Karpas-422 (cell line): ENCODE data around the gene SGPL1. TPM values are rescaled to one million over a fixed set of nuclear protein-coding genes. Genes with fewer than 3 reads are reported as not detected.

ENCODE experiments used
- DNase-seq: peaks from one replicate; pipeline ENCODE4 v3.0.0-alpha.2; 2015
- H2AFZ ChIP-seq: fragments of 200-600 bp; sonication (generic); 2 replicates; pipeline ENCODE4 v1.6.1; 2014; ENCODE audit warnings: antibody characterized with exemption, low read length, mixed read lengths
- H3K27ac ChIP-seq: fragments of 200-600 bp; sonication (generic); 2 replicates; pipeline ENCODE4 v1.5.1; 2014; ENCODE audit warnings: mild to moderate bottlenecking, low read length, moderate library complexity
- H3K27me3 ChIP-seq: fragments of 200-600 bp; sonication (generic); 2 replicates; pipeline ENCODE4 v1.6.1; 2014; ENCODE audit warnings: low read length, mixed read lengths
- H3K36me3 ChIP-seq: fragments of 200-600 bp; sonication (generic); 2 replicates; pipeline ENCODE4 v1.6.1; 2014; ENCODE audit warnings: low read length, mixed read lengths; ENCODE audit not compliant: insufficient read depth
- H3K4me1 ChIP-seq: fragments of 200-600 bp; sonication (generic); 2 replicates; pipeline ENCODE4 v1.6.1; 2014; ENCODE audit warnings: mild to moderate bottlenecking, low read length, mixed read lengths
- H3K4me2 ChIP-seq: fragments of 200-600 bp; sonication (generic); 2 replicates; pipeline ENCODE4 v1.6.1; 2014; ENCODE audit warnings: low read length, low read depth, mild to moderate bottlenecking; ENCODE audit not compliant: poor library complexity, severe bottlenecking
- H3K4me3 ChIP-seq: fragments of 200-600 bp; sonication (generic); 2 replicates; pipeline ENCODE4 v1.5.1; 2014; ENCODE audit warnings: mild to moderate bottlenecking, antibody characterized with exemption, low read length, mixed read lengths
- H3K79me2 ChIP-seq: fragments of 200-600 bp; sonication (generic); 2 replicates; pipeline ENCODE4 v1.6.1; 2014; ENCODE audit warnings: mild to moderate bottlenecking, low read length, mixed read lengths
- H3K9ac ChIP-seq: fragments of 200-600 bp; sonication (generic); 2 replicates; pipeline ENCODE4 v1.6.0; 2014; ENCODE audit warnings: low read length
- H3K9me2 ChIP-seq: fragments of 200-600 bp; sonication (generic), shearing (Covaris generic); replicated peaks from 2 replicates; pipeline ENCODE4 v1.6.0; 2014; ENCODE audit warnings: mild to moderate bottlenecking, low read length, moderate library complexity; ENCODE audit not compliant: insufficient read depth
- H3K9me3 ChIP-seq: fragments of 300-700, 200-600 bp; sonication (generic); 2 replicates; pipeline ENCODE4 v1.6.1; 2014; ENCODE audit warnings: low read length, mixed read lengths
- H4K20me1 ChIP-seq: fragments of 200-600 bp; sonication (generic); 2 replicates; pipeline ENCODE4 v1.6.1; 2014; ENCODE audit warnings: mild to moderate bottlenecking, antibody characterized with exemption, low read length, low read depth; ENCODE audit not compliant: insufficient read depth
- total RNA-seq: library from RNA; depleted of rRNA; stranded (reverse); fragments of >200 nt; shearing (Covaris generic); gene quantifications from 2 replicates; pipeline ENCODE4 v1.2.3, GENCODE V29; 2014; ENCODE audit warnings: low replicate concordance

Gene SGPL1
- total RNA-seq, 1 experiment from 2014 or later = 26.3 TPM

GRCh38 chr10:70804421-70804808 is 11.3 kb upstream of the SGPL1 start:
- Histone ChIP-seq H3K27ac (no peak overlapping the region), H3K9ac (no peak overlapping the region), H3K9me3 (no peaks in the 10 kb centered on the region), H3K36me3 (no peaks in the 10 kb centered on the region), H4K20me1 (no peaks in the 10 kb centered on the region), H2AFZ (no peak overlapping the region), H3K27me3 (0 out of 2 replicates have a peak, but pooled peaks cover 2% of the 10 kb centered on the region), H3K79me2 (no peaks in the 10 kb centered on the region), H3K4me2 (no peak overlapping the region), H3K4me3 (no peak overlapping the region), H3K9me2 (no peaks in the 10 kb centered on the region), H3K4me1 (no peaks in the 10 kb centered on the region)
- DNase-seq = no peak

DNA sequence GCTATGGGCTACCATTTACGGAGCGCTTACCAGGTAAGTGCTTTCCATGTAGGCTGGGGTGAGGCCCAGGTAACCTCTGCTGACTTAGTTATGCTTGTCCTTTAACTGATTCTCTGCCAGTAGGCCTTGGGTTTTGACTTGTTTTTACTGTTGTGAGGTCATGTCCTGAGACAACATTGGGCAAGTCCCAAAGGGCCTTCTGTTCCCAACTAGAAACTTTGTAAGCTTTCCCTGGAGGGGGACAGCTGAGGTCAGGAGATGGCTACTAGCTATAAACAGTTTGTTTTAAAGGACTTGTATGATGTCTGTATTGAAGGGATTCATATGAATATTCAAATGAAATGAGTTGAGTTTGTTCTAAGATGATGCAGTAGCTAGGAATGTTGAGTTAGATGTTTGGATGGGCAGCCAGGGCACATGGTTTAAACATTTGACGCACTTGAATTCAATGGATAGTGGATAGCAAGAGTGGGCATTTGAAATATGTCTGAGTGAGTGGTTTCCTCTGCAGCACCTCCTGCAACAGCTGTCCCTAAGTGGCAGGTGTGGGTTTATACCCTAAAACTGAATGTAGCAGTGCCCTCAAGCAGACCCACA is 10.0 kb upstream of the SGPL1 start:
- Histone ChIP-seq H3K9me3 (no peaks in the 10 kb centered on the region), H3K9me2 (no peaks in the 10 kb centered on the region), H3K4me3 (no peak overlapping the region), H3K27ac (no peak overlapping the region), H3K9ac (no peak overlapping the region), H3K36me3 (no peaks in the 10 kb centered on the region), H3K4me1 (no peaks in the 10 kb centered on the region), H2AFZ (no peak overlapping the region), H4K20me1 (no peaks in the 10 kb centered on the region), H3K79me2 (no peaks in the 10 kb centered on the region), H3K4me2 (no peak overlapping the region), H3K27me3 (0 out of 2 replicates have a peak, but pooled peaks cover 2% of the 10 kb centered on the region)
- DNase-seq = no peak

DNA sequence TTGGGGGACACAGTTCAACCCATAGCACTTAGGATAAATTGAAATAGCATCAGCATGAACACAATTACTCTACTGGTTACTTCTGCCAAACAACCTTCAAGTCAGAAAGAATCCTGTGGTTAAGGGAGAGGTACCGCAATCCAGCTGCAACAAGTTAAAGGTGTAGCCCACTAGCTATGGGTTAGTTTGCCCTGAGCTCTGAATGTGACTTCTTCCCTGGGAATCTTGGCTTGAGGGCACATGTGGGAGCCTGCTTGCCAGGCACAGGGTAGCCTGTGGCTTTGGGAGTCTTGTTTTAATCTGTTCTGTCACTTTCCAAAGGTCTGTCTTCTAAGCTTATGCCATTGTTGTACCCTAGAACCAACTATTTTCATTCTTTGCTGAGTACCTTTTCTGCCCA is 8.9 kb upstream of the SGPL1 start:
- H3K27me3 ChIP-seq = 0 out of 2 replicates have a peak, but pooled peaks cover 2% of the 10 kb centered on the region
- no peaks in the 10 kb centered on the region for H4K20me1 ChIP-seq
- no peak overlapping the region for H3K4me2 ChIP-seq
- no peaks in the 10 kb centered on the region for H3K9me3 ChIP-seq
- no peaks in the 10 kb centered on the region for H3K9me2 ChIP-seq
- H3K27ac ChIP-seq = no peak overlapping the region
- H2AFZ ChIP-seq = no peak overlapping the region
- H3K79me2 ChIP-seq = no peaks in the 10 kb centered on the region
- H3K9ac ChIP-seq = no peak overlapping the region
- H3K4me3 ChIP-seq = no peak overlapping the region
- no peak for DNase-seq
- H3K36me3 ChIP-seq = no peaks in the 10 kb centered on the region
- no peaks in the 10 kb centered on the region for H3K4me1 ChIP-seq

DNA sequence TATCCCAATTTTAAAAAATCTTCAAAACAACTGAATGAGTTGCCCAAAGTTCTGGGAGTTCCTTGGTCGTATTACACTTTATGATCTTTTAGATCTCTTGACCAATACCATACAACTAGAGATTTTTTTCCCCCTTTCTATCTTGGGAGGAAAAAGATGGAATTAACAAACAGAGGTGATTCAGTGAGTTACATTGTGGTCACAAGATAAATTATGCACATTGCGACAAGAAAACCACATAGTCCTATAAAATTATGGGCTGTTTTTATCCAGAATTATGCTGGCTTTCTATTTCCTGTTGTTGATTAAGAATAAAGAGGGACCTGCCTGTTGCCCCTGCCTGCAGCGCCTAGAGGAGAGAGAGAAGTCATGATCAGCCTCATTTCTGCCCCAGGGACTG is 8.2 kb upstream of the SGPL1 start:
- Histone ChIP-seq H3K9me3 (no peaks in the 10 kb centered on the region), H3K79me2 (no peaks in the 10 kb centered on the region), H3K4me2 (no peak overlapping the region), H3K9ac (no peak overlapping the region), H3K9me2 (no peaks in the 10 kb centered on the region), H3K27ac (no peak overlapping the region), H3K27me3 (0 out of 2 replicates have a peak, but pooled peaks cover 2% of the 10 kb centered on the region), H3K4me3 (no peak overlapping the region), H4K20me1 (no peaks in the 10 kb centered on the region), H3K4me1 (no peaks in the 10 kb centered on the region), H3K36me3 (no peaks in the 10 kb centered on the region), H2AFZ (no peak overlapping the region)
- no peak for DNase-seq

GRCh38 chr10:70809011-70809611 is 6.6 kb upstream of the SGPL1 start:
- H3K36me3 ChIP-seq = no peaks in the 10 kb centered on the region
- H3K27ac ChIP-seq = no peak overlapping the region
- H3K4me1 ChIP-seq = no peaks in the 10 kb centered on the region
- H3K4me2 ChIP-seq = no peak overlapping the region
- no peaks in the 10 kb centered on the region for H3K9me3 ChIP-seq
- 0 out of 2 replicates have a peak, but pooled peaks cover 2% of the 10 kb centered on the region for H3K27me3 ChIP-seq
- no peak overlapping the region for H3K4me3 ChIP-seq
- DNase-seq = no peak
- no peaks in the 10 kb centered on the region for H3K9me2 ChIP-seq
- no peaks in the 10 kb centered on the region for H4K20me1 ChIP-seq
- H2AFZ ChIP-seq = no peak overlapping the region
- no peak overlapping the region for H3K9ac ChIP-seq
- no peaks in the 10 kb centered on the region for H3K79me2 ChIP-seq

- Histone ChIP-seq H3K36me3 (no peaks in the 10 kb centered on the region), H3K79me2 (no peaks in the 10 kb centered on the region), H3K9ac (no peak overlapping the region), H3K4me2 (no peak overlapping the region), H3K9me3 (no peaks in the 10 kb centered on the region), H4K20me1 (no peaks in the 10 kb centered on the region), H3K4me1 (no peaks in the 10 kb centered on the region), H2AFZ (no peak overlapping the region), H3K27me3 (0 out of 2 replicates have a peak, but pooled peaks cover 2% of the 10 kb centered on the region), H3K4me3 (no peak overlapping the region), H3K27ac (no peak overlapping the region), H3K9me2 (no peaks in the 10 kb centered on the region)
- DNase-seq = no peak
Measured at GRCh38 chr10:70809726-70810125, 6.0 kb upstream of the SGPL1 start.

GRCh38 chr10:70810967-70811366 is 4.8 kb upstream of the SGPL1 start:
- Histone ChIP-seq H3K36me3 (no peaks in the 10 kb centered on the region), H3K27ac (no peak overlapping the region), H3K79me2 (no peaks in the 10 kb centered on the region), H3K9me3 (no peaks in the 10 kb centered on the region), H3K4me1 (peaks cover 5% of the 10 kb centered on the region), H3K27me3 (0 out of 2 replicates have a peak, but pooled peaks cover 2% of the 10 kb centered on the region), H2AFZ (no peak overlapping the region), H4K20me1 (no peaks in the 10 kb centered on the region), H3K9ac (no peak overlapping the region), H3K4me3 (no peak overlapping the region), H3K4me2 (no peak overlapping the region), H3K9me2 (no peaks in the 10 kb centered on the region)
- DNase-seq = no peak

DNA sequence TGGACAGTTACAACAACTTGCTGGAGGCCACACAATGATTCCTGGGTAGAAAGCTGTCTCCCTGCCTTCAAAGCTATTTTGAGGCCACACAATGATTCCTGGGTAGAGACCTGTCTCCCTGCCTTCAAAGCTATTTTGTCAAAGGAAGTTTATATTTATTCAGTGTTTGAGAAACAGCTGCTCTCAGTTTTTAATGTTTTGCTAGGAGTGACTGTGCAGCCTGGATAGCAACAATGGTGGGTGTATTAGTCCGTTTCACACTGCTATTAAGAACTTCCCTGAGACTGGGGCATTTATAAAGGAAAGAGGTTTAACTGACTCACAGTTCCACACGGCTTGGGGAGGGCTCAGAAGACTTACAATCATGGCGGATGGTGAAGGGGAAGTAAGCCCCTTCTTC is 3.9 kb upstream of the SGPL1 start:
- Histone ChIP-seq H3K9ac (no peak overlapping the region), H3K4me3 (no peak overlapping the region), H3K36me3 (no peaks in the 10 kb centered on the region), H3K9me2 (no peaks in the 10 kb centered on the region), H2AFZ (no peak overlapping the region), H3K79me2 (peaks cover 7% of the 10 kb centered on the region), H3K9me3 (no peaks in the 10 kb centered on the region), H3K4me2 (no peak overlapping the region), H3K27me3 (no peaks in the 10 kb centered on the region), H4K20me1 (no peaks in the 10 kb centered on the region), H3K27ac (no peak overlapping the region), H3K4me1 (peaks cover 8% of the 10 kb centered on the region)
- DNase-seq = no peak
